ENCODE results near the gene AUTS2.

The AUTS2 gene

GRCh38 chr7:70544016-70544415 lies 945.7 kb downstream of the AUTS2 start:
- Histone ChIP-seq H3K9me3 (ENCODE audit: insufficient read depth, low read depth, low read length) (no peaks in the 10 kb centered on the region), H3K4me1 (ENCODE audit: insufficient read depth, low read length, poor library complexity, severe bottlenecking) (no peaks in the 10 kb centered on the region), H4K20me1 (ENCODE audit: insufficient read depth, low read length, poor library complexity, severe bottlenecking) (no peaks in the 10 kb centered on the region), H3K4me3 (ENCODE audit: low read length, poor library complexity, severe bottlenecking) (no peak overlapping the region), H2AFZ (ENCODE audit: low read length) (no peak overlapping the region), H3K9ac (ENCODE audit: low read depth, low read length, poor library complexity, severe bottlenecking) (no peak overlapping the region), H3K4me2 (ENCODE audit: low read depth, low read length, poor library complexity, severe bottlenecking) (no peak overlapping the region), H3K36me3 (ENCODE audit: insufficient read depth, low read length) (no peaks in the 10 kb centered on the region), H3F3A (ENCODE audit: low read depth) (no peaks in the 10 kb centered on the region), H3K79me2 (ENCODE audit: insufficient read depth, low read length) (no peaks in the 10 kb centered on the region), H3K27me3 (ENCODE audit: insufficient read depth, low read length, poor library complexity, severe bottlenecking) (no peaks in the 10 kb centered on the region), H3K9me2 (replicated peaks; ENCODE audit: low read depth, low read length) (no peaks in the 10 kb centered on the region)
- TF ChIP-seq CTCF (conservative IDR thresholded peaks at IDR 0.05; ENCODE audit: low read length): no peak
- no peak for TF ChIP-seq EZH2phosphoT487 (IDR thresholded peaks at IDR 0.05; ENCODE audit: borderline replicate concordance)

GRCh38 chr7:70545214-70545613 lies 946.9 kb downstream of the AUTS2 start:
- Histone ChIP-seq H3K4me3 (ENCODE audit: low read length, poor library complexity, severe bottlenecking) (no peak overlapping the region), H3K27me3 (ENCODE audit: insufficient read depth, low read length, poor library complexity, severe bottlenecking) (no peaks in the 10 kb centered on the region), H2AFZ (ENCODE audit: low read length) (no peak overlapping the region), H3K9me2 (replicated peaks; ENCODE audit: low read depth, low read length) (no peaks in the 10 kb centered on the region), H3K9ac (ENCODE audit: low read depth, low read length, poor library complexity, severe bottlenecking) (no peak overlapping the region), H3K36me3 (ENCODE audit: insufficient read depth, low read length) (0 out of 2 replicates have a peak, but pooled peaks cover 2% of the 10 kb centered on the region), H4K20me1 (ENCODE audit: insufficient read depth, low read length, poor library complexity, severe bottlenecking) (no peaks in the 10 kb centered on the region), H3K4me1 (ENCODE audit: insufficient read depth, low read length, poor library complexity, severe bottlenecking) (no peaks in the 10 kb centered on the region), H3K4me2 (ENCODE audit: low read depth, low read length, poor library complexity, severe bottlenecking) (no peak overlapping the region), H3F3A (ENCODE audit: low read depth) (no peaks in the 10 kb centered on the region), H3K9me3 (ENCODE audit: insufficient read depth, low read depth, low read length) (no peaks in the 10 kb centered on the region), H3K79me2 (ENCODE audit: insufficient read depth, low read length) (no peaks in the 10 kb centered on the region)
- TF ChIP-seq CTCF (conservative IDR thresholded peaks at IDR 0.05; ENCODE audit: low read length) (no peak), EZH2phosphoT487 (IDR thresholded peaks at IDR 0.05; ENCODE audit: borderline replicate concordance) (no peak)

- Histone ChIP-seq H3K79me2 (ENCODE audit: insufficient read depth, low read length) (no peaks in the 10 kb centered on the region), H3K36me3 (ENCODE audit: insufficient read depth, low read length) (0 out of 2 replicates have a peak, but pooled peaks cover 2% of the 10 kb centered on the region), H3K4me2 (ENCODE audit: low read depth, low read length, poor library complexity, severe bottlenecking) (no peak overlapping the region), H3K9ac (ENCODE audit: low read depth, low read length, poor library complexity, severe bottlenecking) (no peak overlapping the region), H3K4me3 (ENCODE audit: low read length, poor library complexity, severe bottlenecking) (no peak overlapping the region), H3K9me2 (replicated peaks; ENCODE audit: low read depth, low read length) (no peaks in the 10 kb centered on the region), H3F3A (ENCODE audit: low read depth) (no peaks in the 10 kb centered on the region), H4K20me1 (ENCODE audit: insufficient read depth, low read length, poor library complexity, severe bottlenecking) (no peaks in the 10 kb centered on the region), H3K27me3 (ENCODE audit: insufficient read depth, low read length, poor library complexity, severe bottlenecking) (no peaks in the 10 kb centered on the region), H3K4me1 (ENCODE audit: insufficient read depth, low read length, poor library complexity, severe bottlenecking) (no peaks in the 10 kb centered on the region), H3K9me3 (ENCODE audit: insufficient read depth, low read depth, low read length) (no peaks in the 10 kb centered on the region), H2AFZ (ENCODE audit: low read length) (no peak overlapping the region)
- TF ChIP-seq EZH2phosphoT487 (IDR thresholded peaks at IDR 0.05; ENCODE audit: borderline replicate concordance): no peak
- no peak for TF ChIP-seq CTCF (conservative IDR thresholded peaks at IDR 0.05; ENCODE audit: low read length)
These were observed 953.9 kb downstream of the AUTS2 start for GRCh38 chr7:70552141-70552540.
